Measurements from ENCODE around the gene SCUBE3.

Gene SCUBE3

GRCh38 chr6:35288834-35289233 lies 75.1 kb downstream of the SCUBE3 start:
- Histone ChIP-seq H3K9me3 (ENCODE audit: insufficient read depth, low read length, severe bottlenecking) (no peaks in the 10 kb centered on the region), H2AFZ (ENCODE audit: low read depth, low read length) (no peak overlapping the region), H3K79me2 (ENCODE audit: insufficient read depth, low read length) (no peaks in the 10 kb centered on the region), H3K4me2 (ENCODE audit: insufficient read depth, low read length) (no peak overlapping the region), H3K4me3 (ENCODE audit: low read depth in 1 of 2, low read length in 2 of 2) (no peak overlapping the region), H3K27ac (ENCODE audit: low read length) (no peak overlapping the region), H3K9ac (ENCODE audit: low read depth, low read length) (no peak overlapping the region), H3K4me1 (ENCODE audit: insufficient read depth, low read length) (no peaks in the 10 kb centered on the region), H3K27me3 (ENCODE audit: insufficient read depth, low read length, poor library complexity) (no peaks in the 10 kb centered on the region), H4K20me1 (ENCODE audit: insufficient read depth, low read length) (0 out of 2 replicates have a peak, but pooled peaks cover 9% of the 10 kb centered on the region), H3K36me3 (ENCODE audit: insufficient read depth, low read length) (peaks cover 88% of the 10 kb centered on the region)
- DNase-seq (no peak), ATAC-seq (ENCODE audit: insufficient read depth, low read depth) (no peak)
- TF ChIP-seq EZH2 (IDR thresholded peaks at IDR 0.05; ENCODE audit: borderline replicate concordance, low read depth, low read length, severe bottlenecking) (no peak), CTCF (IDR thresholded peaks at IDR 0.05; ENCODE audit: borderline replicate concordance, extremely low read depth, low read length, poor library complexity, severe bottlenecking) (no peak)

GRCh38 chr6:35291491-35291890 lies 77.7 kb downstream of the SCUBE3 start:
- Histone ChIP-seq H3K27me3 (ENCODE audit: insufficient read depth, low read length, poor library complexity) (no peaks in the 10 kb centered on the region), H3K4me3 (ENCODE audit: low read depth in 1 of 2, low read length in 2 of 2) (no peak overlapping the region), H2AFZ (ENCODE audit: low read depth, low read length) (no peak overlapping the region), H3K79me2 (ENCODE audit: insufficient read depth, low read length) (no peaks in the 10 kb centered on the region), H3K36me3 (ENCODE audit: insufficient read depth, low read length) (peaks cover 90% of the 10 kb centered on the region), H3K4me2 (ENCODE audit: insufficient read depth, low read length) (no peak overlapping the region), H3K9me3 (ENCODE audit: insufficient read depth, low read length, severe bottlenecking) (no peaks in the 10 kb centered on the region), H3K4me1 (ENCODE audit: insufficient read depth, low read length) (peaks cover 2% of the 10 kb centered on the region; the same call in 1 of the 2 replicates), H3K9ac (ENCODE audit: low read depth, low read length) (no peak overlapping the region), H4K20me1 (ENCODE audit: insufficient read depth, low read length) (0 out of 2 replicates have a peak, but pooled peaks cover 5% of the 10 kb centered on the region), H3K27ac (ENCODE audit: low read length) (no peak overlapping the region)
- no peak for ATAC-seq (ENCODE audit: insufficient read depth, low read depth)
- no peak for DNase-seq
- TF ChIP-seq CTCF (IDR thresholded peaks at IDR 0.05; ENCODE audit: borderline replicate concordance, extremely low read depth, low read length, poor library complexity, severe bottlenecking) (no peak), EZH2 (IDR thresholded peaks at IDR 0.05; ENCODE audit: borderline replicate concordance, low read depth, low read length, severe bottlenecking) (no peak)

- Histone ChIP-seq H3K9me3 (ENCODE audit: insufficient read depth, low read length, severe bottlenecking) (no peaks in the 10 kb centered on the region), H3K9ac (ENCODE audit: low read depth, low read length) (no peak overlapping the region), H4K20me1 (ENCODE audit: insufficient read depth, low read length) (0 out of 2 replicates have a peak, but pooled peaks cover 5% of the 10 kb centered on the region), H3K36me3 (ENCODE audit: insufficient read depth, low read length) (peaks cover 80% of the 10 kb centered on the region), H3K4me2 (ENCODE audit: insufficient read depth, low read length) (no peak overlapping the region), H3K79me2 (ENCODE audit: insufficient read depth, low read length) (no peaks in the 10 kb centered on the region), H2AFZ (ENCODE audit: low read depth, low read length) (no peak overlapping the region), H3K4me3 (ENCODE audit: low read depth in 1 of 2, low read length in 2 of 2) (no peak overlapping the region), H3K27ac (ENCODE audit: low read length) (no peak overlapping the region), H3K4me1 (ENCODE audit: insufficient read depth, low read length) (peaks cover 12% of the 10 kb centered on the region), H3K27me3 (ENCODE audit: insufficient read depth, low read length, poor library complexity) (no peaks in the 10 kb centered on the region)
- no peak for TF ChIP-seq EZH2 (IDR thresholded peaks at IDR 0.05; ENCODE audit: borderline replicate concordance, low read depth, low read length, severe bottlenecking)
- no peak for TF ChIP-seq CTCF (IDR thresholded peaks at IDR 0.05; ENCODE audit: borderline replicate concordance, extremely low read depth, low read length, poor library complexity, severe bottlenecking)
- ATAC-seq (ENCODE audit: insufficient read depth, low read depth) (no peak), DNase-seq (no peak)
Observed at GRCh38 chr6:35292494-35292893, 78.7 kb downstream of the SCUBE3 start.

GRCh38 chr6:35293681-35294080 lies 79.9 kb downstream of the SCUBE3 start:
- peaks cover 73% of the 10 kb centered on the region for H3K36me3 ChIP-seq (ENCODE audit: insufficient read depth, low read length)
- H3K9ac ChIP-seq (ENCODE audit: low read depth, low read length): no peak overlapping the region
- H3K9me3 ChIP-seq (ENCODE audit: insufficient read depth, low read length, severe bottlenecking): no peaks in the 10 kb centered on the region
- ATAC-seq (ENCODE audit: insufficient read depth, low read depth) (no peak), DNase-seq (no peak)
- H3K79me2 ChIP-seq (ENCODE audit: insufficient read depth, low read length): peaks cover 11% of the 10 kb centered on the region
- H4K20me1 ChIP-seq (ENCODE audit: insufficient read depth, low read length): 0 out of 2 replicates have a peak, but pooled peaks cover 3% of the 10 kb centered on the region
- peaks cover 19% of the 10 kb centered on the region for H3K4me1 ChIP-seq (ENCODE audit: insufficient read depth, low read length)
- no peak overlapping the region for H3K4me2 ChIP-seq (ENCODE audit: insufficient read depth, low read length)
- TF ChIP-seq CTCF (IDR thresholded peaks at IDR 0.05; ENCODE audit: borderline replicate concordance, extremely low read depth, low read length, poor library complexity, severe bottlenecking): no peak
- no peak for TF ChIP-seq EZH2 (IDR thresholded peaks at IDR 0.05; ENCODE audit: borderline replicate concordance, low read depth, low read length, severe bottlenecking)
- H3K27me3 ChIP-seq (ENCODE audit: insufficient read depth, low read length, poor library complexity): no peaks in the 10 kb centered on the region
- H3K4me3 ChIP-seq (ENCODE audit: low read depth in 1 of 2, low read length in 2 of 2): no peak overlapping the region
- no peak overlapping the region for H3K27ac ChIP-seq (ENCODE audit: low read length)
- H2AFZ ChIP-seq (ENCODE audit: low read depth, low read length): no peak overlapping the region
